DMS153 (cell line): Measurements from ENCODE around the gene CDX2.
"Not testable (repeated sequence)": the region's sequence is repeated elsewhere in the genome, so short reads cannot be mapped to it uniquely, and the experiment has no call there.

Source experiments
- DNase-seq: peaks from one replicate; lab custom pipeline; 2025; lab: John Stamatoyannopoulos, UW

Gene CDX2

DNA sequence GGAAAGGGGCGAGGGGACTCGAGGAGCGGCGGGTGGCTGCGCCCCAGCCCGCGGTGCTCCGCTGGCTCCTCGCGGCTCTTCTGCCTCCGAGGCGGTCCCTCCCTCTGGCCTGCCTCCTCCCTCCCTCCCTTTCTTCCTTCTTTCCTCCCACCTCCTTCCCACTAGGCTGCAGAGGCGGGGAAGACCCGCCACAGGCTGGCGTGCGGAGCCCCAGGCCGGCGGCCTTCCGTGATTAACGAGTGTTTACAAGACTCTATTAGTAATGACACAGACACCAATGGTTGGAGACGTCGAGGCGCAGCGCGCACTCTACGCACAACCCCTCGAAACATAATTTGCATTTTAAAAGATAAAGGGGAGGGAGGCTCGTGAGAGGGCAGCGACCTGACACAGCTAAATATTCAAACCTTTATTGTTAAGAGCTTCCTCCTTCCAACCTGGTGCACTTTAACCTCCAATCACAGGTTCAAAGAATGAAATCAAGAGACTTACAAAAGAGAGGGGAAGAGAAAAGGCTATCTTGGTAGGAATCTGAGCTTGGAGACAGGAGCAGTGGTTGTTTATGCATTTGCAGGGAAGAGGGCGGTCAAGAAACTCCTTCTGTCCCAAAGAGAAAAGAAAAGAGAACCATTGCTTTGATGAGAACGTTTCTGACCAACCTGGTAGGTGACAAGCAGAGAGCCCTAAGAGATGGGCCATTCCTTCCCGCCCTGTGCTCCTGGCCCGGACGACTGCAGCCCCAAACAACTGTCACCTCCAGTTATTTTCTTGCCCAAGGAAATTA lies at the start of gene CDX2:
TSS of gene CDX2 (minus strand) at position 234 of the 784 bp plus-strand sequence. CDS start 309 bp downstream, outside the sequence.
- DNase-seq, result no peak

DNA sequence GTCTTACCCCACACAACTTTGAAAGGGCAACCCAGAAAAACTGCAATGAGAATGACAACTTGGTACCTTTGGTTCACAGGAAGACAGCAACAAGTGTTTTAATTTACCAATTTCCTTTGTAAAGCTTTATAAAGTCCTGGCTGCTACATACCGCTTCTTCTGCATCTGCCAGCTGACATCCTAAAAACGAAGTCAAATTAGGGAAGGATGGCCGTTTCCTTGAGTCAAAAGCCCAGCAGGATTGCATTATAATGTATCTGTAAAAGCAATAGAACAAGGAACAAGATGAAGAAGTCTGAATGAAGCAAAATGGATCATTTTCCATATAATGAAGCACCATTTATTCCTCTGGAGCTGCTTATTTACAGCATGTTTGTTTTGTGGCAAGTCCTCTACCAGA lies 45.2 kb upstream of the CDX2 start:
- DNase-seq, result no peak

DNA sequence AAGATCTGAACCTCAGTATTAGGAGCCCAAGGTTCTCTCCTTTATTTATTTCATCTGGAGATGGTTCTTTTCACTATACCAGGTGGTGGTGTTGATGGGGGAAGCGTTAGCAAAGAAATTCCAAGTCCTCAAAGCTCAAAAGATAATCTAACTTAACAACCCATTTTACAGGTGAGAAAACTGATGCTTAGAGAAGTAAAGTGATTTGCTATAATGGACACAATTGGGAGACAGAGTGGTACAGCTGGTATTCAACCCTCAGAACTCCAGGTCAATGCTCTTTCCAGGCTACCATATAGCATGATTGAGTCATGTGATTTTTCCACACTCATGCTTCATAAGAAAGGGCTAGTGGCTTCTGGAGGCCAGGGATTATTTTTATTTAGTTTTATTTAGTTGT lies 44.4 kb upstream of the CDX2 start:
- no peak for DNase-seq

DNA sequence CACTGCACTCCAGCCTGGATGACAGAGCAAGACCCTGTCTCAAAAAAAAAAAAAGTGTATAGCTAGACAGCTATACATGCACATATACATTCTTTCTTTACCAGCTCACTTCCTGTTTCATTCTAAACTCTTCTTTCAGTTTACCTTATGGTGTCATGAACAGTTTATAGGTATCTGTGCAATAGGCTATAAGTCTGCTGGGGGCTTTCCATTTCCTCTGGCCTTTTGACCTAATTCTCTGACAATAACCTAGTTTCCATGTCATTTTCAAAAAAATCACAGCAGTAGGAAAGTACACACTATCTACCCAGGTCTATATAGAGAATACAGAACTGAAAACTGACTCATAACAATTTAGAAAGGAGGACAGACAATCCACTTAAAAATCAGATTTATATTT lies 43.8 kb upstream of the CDX2 start:
- DNase-seq, result no peak

DNA sequence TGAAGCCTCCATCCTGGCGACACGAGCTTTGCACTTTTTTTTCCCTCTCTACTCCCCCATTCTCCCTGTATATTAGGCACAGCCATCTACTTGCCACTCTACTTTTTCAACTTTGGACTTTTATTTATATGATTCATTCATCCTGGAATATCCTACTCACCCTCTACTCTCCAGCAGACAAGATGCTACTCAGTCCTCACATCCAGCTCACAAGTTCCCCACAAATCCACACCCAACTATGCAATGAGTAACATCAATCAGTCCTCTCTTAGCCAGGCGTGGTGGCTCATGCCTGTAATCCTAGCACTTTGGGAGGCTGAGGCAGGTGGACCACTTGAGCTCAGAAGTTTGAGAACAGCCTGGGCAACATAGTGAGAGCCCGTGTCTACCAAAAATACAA lies 43.3 kb upstream of the CDX2 start:
- no peak for DNase-seq

- DNase-seq, result no peak
These were observed 40.9 kb upstream of the CDX2 start for GRCh38 chr13:28010046-28010445.

DNA sequence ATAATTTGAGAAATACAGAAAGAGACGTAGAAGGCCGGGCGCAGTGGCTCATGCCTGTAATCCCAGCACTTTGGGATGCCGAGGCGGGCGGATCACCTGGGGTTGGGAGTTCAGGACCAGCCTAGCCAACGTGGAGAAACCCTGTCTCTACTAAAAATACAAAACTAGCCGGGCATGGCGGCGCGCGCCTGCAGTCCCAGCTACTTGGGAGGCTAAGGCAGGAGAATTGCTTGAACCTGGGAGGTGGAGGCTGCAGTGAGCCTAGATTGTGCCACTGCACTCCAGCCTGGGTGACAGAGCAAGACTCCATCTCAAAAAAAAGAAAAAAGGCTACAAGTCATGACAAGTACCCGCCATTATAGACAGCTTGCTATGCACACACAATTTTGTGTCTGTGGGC lies 35.9 kb upstream of the CDX2 start:
- DNase-seq, result not testable (repeated sequence)

DNA sequence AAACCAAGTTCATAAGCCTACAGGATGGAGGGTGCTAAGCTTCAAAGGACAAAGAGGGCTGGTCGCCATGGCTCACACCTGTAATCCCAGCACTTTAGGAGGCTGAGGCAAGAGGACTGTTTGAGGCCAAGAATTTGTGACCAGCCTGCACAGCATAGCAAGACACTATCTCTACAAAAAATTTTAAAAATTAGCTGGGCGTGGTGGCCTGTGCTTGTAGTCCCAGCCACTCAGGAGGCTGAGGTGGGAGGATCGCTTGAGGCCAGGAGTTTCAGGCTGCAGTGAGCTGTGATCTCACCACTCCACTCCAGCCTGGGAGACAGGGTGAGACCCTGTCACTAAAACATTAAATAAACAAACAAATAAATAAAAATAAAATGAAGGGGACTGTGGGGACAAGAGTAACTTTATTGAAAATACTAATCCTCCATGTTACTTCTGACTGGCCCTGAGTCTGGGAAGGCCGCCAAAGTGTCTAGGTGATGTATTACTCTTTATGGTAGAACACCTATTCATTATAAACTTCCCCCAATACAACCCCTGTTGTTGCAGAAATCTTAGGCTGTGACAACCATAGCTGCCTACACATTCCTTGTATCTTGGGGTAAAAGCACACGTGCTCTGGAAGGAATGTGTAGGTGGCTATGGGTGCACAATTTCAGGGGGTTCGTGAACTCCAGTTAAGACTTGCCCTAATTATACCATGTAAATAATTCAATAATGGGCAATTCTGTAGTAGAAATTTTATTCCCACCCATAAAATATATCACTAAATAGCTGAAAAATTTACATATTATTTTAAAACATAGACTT lies 34.0 kb upstream of the CDX2 start:
- no peak for DNase-seq

- DNase-seq, result no peak
These were observed 32.8 kb upstream of the CDX2 start for GRCh38 chr13:28001837-28002473.

GRCh38 chr13:28001049-28001448 lies 31.9 kb upstream of the CDX2 start:
- no peak for DNase-seq

DNA sequence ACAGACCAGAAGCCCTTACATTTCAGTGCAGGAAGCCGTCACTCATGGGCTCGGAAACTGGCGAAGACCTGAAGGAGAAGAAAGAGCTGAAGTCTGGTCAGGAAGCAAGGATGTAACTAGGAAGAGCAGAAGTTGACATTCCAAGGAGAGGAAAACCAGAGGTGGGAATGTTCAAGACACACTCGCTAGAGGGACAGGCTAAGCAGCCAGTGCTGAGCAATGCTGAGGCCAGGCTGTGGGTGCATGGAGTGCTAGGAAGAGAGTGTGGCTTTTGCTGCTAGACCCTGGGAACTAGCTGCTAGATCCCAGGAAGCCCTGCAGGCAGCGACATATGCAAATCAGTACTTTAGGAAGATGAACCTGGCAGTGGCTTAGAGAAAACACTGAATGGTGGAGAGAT lies 31.5 kb upstream of the CDX2 start:
- DNase-seq, result no peak

GRCh38 chr13:27997904-27998522 lies 28.9 kb upstream of the CDX2 start:
- DNase-seq, result no peak

GRCh38 chr13:27991881-27992280 lies 22.8 kb upstream of the CDX2 start:
- no peak for DNase-seq

DNA sequence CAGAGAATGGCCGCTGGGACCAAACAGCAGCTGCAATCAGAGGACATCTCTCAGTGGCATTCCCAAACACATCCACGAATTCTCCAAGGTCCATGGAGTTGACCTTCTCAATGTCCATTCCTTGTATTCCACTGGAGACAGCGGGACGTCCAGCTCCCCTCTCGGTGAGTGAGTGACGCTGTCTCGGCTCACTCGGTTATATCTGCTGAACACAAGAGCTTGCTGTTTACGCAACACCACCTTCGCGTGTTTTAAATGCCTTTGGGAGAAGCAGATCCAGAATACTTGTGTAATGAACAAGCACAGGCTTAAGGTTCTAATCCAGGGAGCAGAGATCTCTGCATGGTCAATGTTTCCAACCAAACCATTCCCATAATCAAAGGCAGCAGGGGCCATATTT lies 19.4 kb upstream of the CDX2 start, which contains the start of gene URAD:
TSS of gene URAD (minus strand) at position 174 of the 400 bp plus-strand sequence. CDS start at position 118, 56 bp downstream.
- DNase-seq, result no peak

DNA sequence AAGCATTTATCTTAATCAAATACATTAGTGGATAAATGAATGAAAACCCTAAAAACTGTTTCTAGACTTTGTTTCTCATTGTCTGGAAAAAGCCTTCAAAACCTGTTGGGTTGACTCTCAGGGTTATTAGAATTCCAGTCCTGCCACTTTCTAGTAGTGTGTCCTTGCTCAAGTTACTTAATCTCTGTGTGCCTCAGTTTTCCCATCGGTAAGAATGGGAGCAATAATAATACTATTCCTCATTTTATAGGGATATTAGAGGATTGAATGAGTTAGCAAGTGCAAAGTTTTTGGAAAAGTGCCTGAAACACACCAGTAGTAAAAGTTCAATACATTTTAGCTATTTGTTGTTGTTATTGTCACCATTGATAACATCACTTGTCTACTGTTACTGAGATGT lies 16.5 kb upstream of the CDX2 start:
- no peak for DNase-seq

DNA sequence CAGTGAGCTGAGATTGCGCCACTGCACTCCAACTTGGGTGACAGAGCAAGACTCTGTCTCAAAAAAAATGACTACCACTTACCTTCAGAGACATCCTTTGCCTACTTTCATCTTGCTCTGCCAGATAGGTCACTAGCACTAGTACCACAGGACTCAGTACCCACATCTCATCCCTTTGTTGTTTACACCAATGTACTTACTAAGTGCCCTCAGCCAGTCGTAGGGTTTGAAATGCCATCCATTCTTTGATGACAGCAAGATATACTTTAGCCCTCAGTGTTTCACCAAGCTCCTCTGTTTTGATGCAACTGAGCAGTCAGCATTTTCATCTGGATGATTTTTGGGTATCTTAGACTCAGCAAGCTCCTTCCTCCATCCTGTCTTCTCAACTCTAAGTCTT lies 13.2 kb upstream of the CDX2 start:
- no peak for DNase-seq

DNA sequence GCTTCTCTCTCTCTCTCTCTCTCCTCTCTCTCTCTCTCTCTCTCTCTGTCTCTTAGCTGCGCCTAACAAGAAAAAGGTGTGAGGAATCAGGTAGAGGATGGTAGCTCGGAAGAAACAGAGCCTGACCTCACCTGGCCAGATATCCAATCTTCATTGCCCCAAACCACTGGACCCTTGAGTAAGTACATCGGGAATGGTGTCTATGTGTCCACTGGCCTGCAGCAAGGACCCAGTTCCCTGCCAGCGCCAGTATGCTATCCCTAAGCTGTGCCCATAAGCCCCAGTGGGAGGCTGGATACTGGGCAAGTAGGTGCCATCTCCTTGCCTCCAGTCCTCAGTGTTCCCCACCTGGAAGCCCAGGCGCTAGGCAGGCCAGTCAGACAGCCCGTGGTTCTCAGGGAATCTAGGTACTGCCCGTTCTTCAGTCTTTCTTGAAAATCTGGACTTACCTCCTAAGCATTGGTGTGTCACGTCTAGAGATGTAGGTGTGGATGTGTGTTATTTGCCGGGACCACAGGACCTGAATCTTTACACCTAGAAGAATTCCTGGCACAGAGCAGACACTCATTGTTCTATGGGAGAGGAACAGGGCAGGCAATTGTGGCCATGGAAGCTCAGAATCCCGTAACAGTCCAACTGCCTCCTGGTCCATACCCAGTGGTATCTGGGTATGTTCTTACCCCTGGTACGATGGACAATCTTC lies 12.0 kb upstream of the CDX2 start:
- no peak for DNase-seq

- DNase-seq, result no peak
These were observed 11.3 kb upstream of the CDX2 start for GRCh38 chr13:27980280-27980998.

- DNase-seq, result no peak
These were observed 10.7 kb upstream of the CDX2 start for GRCh38 chr13:27979765-27980279.

DNA sequence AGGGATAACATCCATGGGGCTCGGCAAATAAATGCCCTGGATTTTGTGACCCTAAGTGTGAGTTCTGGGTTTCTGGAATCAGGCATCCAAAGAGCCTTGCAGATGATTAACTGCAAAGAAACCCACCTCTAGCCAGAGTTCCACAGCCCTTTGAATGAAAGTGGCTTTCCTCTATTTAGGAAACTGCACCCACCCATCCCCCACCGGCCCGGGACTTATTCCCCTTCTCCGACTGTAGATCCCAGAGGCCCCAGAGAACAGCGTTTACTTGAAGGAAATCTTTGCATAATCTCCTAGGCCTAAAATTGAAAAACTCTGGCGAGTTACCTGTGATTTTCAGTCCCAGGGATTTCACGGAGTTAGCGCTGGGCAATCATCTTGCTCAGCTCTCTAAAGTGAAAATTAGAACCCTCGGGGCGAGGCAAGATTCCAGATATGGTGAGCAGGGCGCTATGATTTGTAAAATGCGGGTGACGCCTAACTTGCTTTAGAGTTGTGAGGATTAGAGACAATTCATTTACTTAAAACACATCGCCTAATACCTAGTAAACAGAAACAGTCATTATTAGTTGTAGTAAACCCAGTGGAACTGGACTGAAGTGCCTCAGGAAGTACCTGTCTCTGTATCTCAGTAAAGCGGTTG lies 10.0 kb upstream of the CDX2 start:
- no peak for DNase-seq
